Pancreas (tissue), 10 donors: ENCODE data around the gene NCAPD3. TPM values are rescaled to one million over a fixed set of nuclear protein-coding genes. Genes with fewer than 3 reads are reported as not detected.

Experiments
- ATAC-seq, 4 donors: fragments of 200-7000 bp; cut with Tn5 transposase; one replicate each; pipeline versions ENCODE4 v1.8.0 to v1.9.1; 2020; ENCODE audit warnings: mild to moderate bottlenecking in 4 of 4, moderate library complexity in 4 of 4
- DNase-seq, 6 donors: peaks; one replicate each; pipeline ENCODE4 v3.0.0-alpha.2; 2020
- FAIRE-seq: peaks from 2 replicates; lab custom pipeline; 2012; peaks lifted over from hg19 to GRCh38; lab: Jason Lieb, UNC
- H3K27ac ChIP-seq, 4 donors: fragments of 200-600 bp; sonication (generic); 1 replicate in 3 of 4; 2 replicates in 1 of 4; pipeline versions ENCODE4 v1.5.0 to v1.8.0; 2020
- H3K27me3 ChIP-seq, 4 donors: fragments of 200-600 bp; one replicate each; pipeline ENCODE4 v1.8.0; 2021
- H3K36me3 ChIP-seq, 3 donors: fragments of 200-600 bp; sonication (generic) in 1 of 3; one replicate each; pipeline versions ENCODE4 v1.5.0 to v1.8.0; 2020 to 2021
- H3K4me1 ChIP-seq, 3 donors: fragments of 200-600 bp; one replicate each; pipeline ENCODE4 v1.8.0; 2021
- H3K4me3 ChIP-seq, 4 donors: fragments of 200-600 bp; sonication (generic) in 2 of 4; one replicate each; pipeline versions ENCODE4 v1.5.0 to v1.8.0; 2020 to 2021
- H3K9me3 ChIP-seq, 4 donors: fragments of 200-600 bp; one replicate each; pipeline ENCODE4 v1.8.0; 2021
- CTCF ChIP-seq, 4 donors: fragments of 200-600 bp; sonication (generic) in 3 of 4; IDR thresholded peaks; one replicate each; pipeline versions ENCODE4 v1.5.0 to v1.8.0; 2021; ENCODE audit warnings: antibody characterized with exemption in 4 of 4
- WGBS, 2 donors: extraction: QIAGEN DNeasy Blood & Tissue Kit; methylation state at CpG; one replicate each; pipeline ENCODE4 v1.1.7; 2013; 5-methylcytosine and 5-hydroxymethylcytosine counted together
- intact Hi-C, 3 donors: fragments of 100-400 bp; cut with DNase I; formaldehyde crosslinking; loops; one replicate each; pipeline versions ENCODE4 v1.11.1 to v1.14.2; 2022
- polyA plus RNA-seq, 2 donors: library from polyadenylated mRNA; stranded (reverse); fragments of 200-250 nt; gene quantifications; one replicate each; pipeline ENCODE4 v1.2.3, GENCODE V29; 2013
- total RNA-seq, 6 donors: library from RNA; stranded (reverse); fragmentation: NEBNext Ultra II Directional in 4 of 6; extraction: Animal tissue kit (Norgen Biotek cat#: 25700) in 4 of 6; gene quantifications; one replicate each; pipeline versions ENCODE4 v1.2.1 to v1.2.4, GENCODE V29; 2021 to 2023
- donor health status: healthy with polysubstance abuse.
- donor health status: DM: no; HTN: no; CAD: no; lungs with moderate emphysema.
- donor health status: DM: no; HTN: no; CAD: no.
- donor health status: control.
- donor health status: control.
- donor health status: Bipolar disorder and iron deficiency.
- donor health status: DM: yes; HTN: yes; CAD: no.
- donor health status: DM: no; HTN: no; CAD: no.
- donor health status: DM: no; HTN: no; CAD: no.
- donor health status: DM: yes; HTN: yes; CAD: no.

The NCAPD3 gene
- total and polyA plus RNA-seq, 8 donors = 4.5 to 9.5 (median 6.2) TPM

- no peaks in the 10 kb centered on the region for H3K4me1 ChIP-seq
- FAIRE-seq = no peak
- intact Hi-C loops = no loop called here
- ATAC-seq = no peak
- H3K36me3 ChIP-seq = no peaks in the 10 kb centered on the region
- no peak for TF ChIP-seq CTCF (IDR thresholded peaks at IDR 0.05)
- H3K27me3 ChIP-seq = no peaks in the 10 kb centered on the region
- no peak for DNase-seq
- H3K4me3 ChIP-seq = no peak overlapping the region
- H3K9me3 ChIP-seq = no peaks in the 10 kb centered on the region
- H3K27ac ChIP-seq = no peak overlapping the region
These were observed 91.0 kb downstream of the NCAPD3 start for GRCh38 chr11:134132808-134133207.

- no peak for DNase-seq
These were observed 92.0 kb downstream of the NCAPD3 start for GRCh38 chr11:134131628-134132244.

GRCh38 chr11:134126217-134126822 lies 97.4 kb downstream of the NCAPD3 start:
- ATAC-seq (peak in 3 of 4 donors; percentile 32 to 76 (median 59)), FAIRE-seq (no peak), DNase-seq (no peak)
- WGBS, 2 donors = 95 to 98% methylated on average over 1 of the region's 1 CpG
- no peak for TF ChIP-seq CTCF (IDR thresholded peaks at IDR 0.05)
- Histone ChIP-seq H3K27me3 (peaks cover 0 to 10% (median 0%) of the 10 kb centered on the region in 4 donors), H3K27ac (no peak overlapping the region), H3K4me3 (no peak overlapping the region), H3K4me1 (no peaks in the 10 kb centered on the region), H3K9me3 (no peaks in the 10 kb centered on the region), H3K36me3 (no peaks in the 10 kb centered on the region)
- intact Hi-C loops = no loop called here

More at GRCh38 chr11:134131628-134132244, 92.0 kb downstream of the NCAPD3 start:
- intact Hi-C loops = no loop called here
- no peaks in the 10 kb centered on the region for H3K4me1 ChIP-seq
- no peaks in the 10 kb centered on the region for H3K9me3 ChIP-seq
- H3K27me3 ChIP-seq = no peaks in the 10 kb centered on the region
- H3K27ac ChIP-seq = no peak overlapping the region
- H3K4me3 ChIP-seq = no peak overlapping the region
- no peaks in the 10 kb centered on the region for H3K36me3 ChIP-seq
- no peak for ATAC-seq
- WGBS, 2 donors = 82 to 84% methylated on average over 2 of the region's 2 CpGs
- FAIRE-seq = no peak
- no peak for TF ChIP-seq CTCF (IDR thresholded peaks at IDR 0.05)

GRCh38 chr11:134125507-134125906 lies 98.3 kb downstream of the NCAPD3 start:
- DNase-seq (no peak), ATAC-seq (no peak), FAIRE-seq (no peak)
- no peak overlapping the region for H3K4me3 ChIP-seq
- intact Hi-C loops = no loop called here
- no peaks in the 10 kb centered on the region for H3K36me3 ChIP-seq
- peaks cover 0 to 10% (median 0%) of the 10 kb centered on the region in 4 donors for H3K27me3 ChIP-seq
- H3K9me3 ChIP-seq = no peaks in the 10 kb centered on the region
- WGBS, 2 donors = 85 to 88% methylated on average over 9 of the region's 9 CpGs
- TF ChIP-seq CTCF (IDR thresholded peaks at IDR 0.05) = no peak
- H3K4me1 ChIP-seq = no peaks in the 10 kb centered on the region
- H3K27ac ChIP-seq = no peak overlapping the region
